RPMI8226 (cell line): ENCODE results near the gene EPB41L1.

ENCODE experiments used
- DNase-seq: peaks from one replicate; pipeline ENCODE4 v3.0.0-alpha.2; 2015

The EPB41L1 gene

DNA sequence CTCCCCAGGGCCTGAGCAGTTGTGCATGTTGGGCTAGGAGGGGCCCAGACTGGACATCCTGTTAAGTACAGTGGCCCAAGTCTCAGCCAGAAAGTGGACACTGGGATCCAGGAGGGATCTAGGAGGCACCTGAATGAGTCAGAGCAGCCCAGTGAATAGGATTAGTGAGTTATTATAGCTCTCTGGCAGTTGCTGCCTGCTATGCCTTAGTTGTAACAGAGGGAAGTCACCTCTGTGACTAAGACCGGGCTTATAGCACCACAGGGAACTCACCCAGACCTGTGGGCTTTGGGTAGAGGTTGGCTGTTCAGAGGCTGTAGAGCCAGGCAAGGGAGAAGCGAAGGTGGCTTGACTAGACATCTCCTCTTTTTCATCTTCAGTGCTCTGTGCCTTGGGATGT lies 42.7 kb downstream of the EPB41L1 start:
- DNase-seq = no peak

DNA sequence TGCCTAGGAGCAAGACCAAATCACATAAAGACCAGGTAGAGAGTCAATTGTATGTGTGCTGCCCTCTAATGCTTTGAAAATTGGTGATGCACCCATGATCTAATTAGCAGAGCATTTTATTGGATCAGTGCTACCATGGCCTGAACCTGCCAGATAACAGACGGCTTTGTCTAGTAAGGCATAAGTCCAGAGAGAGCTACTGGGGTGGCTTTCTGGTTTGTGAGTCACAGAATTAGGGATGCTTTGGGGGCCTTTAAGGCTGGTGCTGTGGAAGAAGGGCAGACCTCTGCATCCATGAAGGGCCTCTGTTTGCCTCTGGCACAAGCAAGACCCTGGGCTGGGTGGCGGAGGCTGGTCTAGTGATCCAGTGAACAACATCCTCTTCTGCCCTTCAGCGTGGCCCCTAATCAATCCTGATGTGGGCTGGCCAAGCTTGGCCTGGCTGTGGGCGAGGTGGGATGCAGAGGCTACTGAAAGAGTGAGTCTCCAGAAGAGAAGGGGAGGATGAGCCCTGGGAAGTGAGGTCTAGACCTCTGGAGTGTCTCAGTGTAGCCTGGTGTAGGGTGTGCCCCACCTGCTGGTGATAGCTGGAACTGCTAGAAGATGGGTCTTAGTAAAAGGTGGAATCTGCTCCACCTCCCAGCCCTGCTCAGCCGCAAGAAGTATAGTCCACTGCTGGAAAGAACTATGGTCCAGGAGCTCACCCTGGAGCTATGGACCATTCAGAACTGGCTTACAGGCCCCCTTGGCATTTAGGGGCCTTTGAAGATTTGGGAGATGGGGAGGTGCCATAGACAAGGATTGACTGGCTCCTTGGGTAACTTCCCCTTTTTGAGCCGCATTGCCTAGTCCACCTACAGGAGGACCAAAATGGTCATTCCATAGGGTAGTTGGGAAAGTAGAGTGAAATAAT lies 45.1 kb downstream of the EPB41L1 start:
- DNase-seq = peak; percentile 76

DNA sequence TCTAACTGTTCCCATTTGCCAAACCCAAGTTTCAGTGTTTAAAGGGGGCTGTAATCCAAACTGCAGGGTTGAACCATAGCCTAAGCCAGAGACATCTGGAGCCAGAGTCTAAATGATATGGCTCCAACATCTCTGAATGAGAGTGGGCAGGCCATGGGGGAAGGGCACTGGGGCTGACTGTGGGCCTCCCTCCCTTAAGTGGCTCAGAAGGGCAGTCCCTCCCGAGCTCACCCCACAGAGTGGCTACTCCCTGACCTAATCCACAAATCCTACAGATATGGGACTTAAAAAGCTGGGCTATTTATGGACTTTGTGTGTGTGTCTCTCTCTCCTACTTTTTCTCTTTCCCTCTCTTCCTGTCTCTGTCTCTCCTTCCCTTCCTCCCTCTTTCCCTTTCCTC lies 45.9 kb downstream of the EPB41L1 start:
- no peak for DNase-seq

DNA sequence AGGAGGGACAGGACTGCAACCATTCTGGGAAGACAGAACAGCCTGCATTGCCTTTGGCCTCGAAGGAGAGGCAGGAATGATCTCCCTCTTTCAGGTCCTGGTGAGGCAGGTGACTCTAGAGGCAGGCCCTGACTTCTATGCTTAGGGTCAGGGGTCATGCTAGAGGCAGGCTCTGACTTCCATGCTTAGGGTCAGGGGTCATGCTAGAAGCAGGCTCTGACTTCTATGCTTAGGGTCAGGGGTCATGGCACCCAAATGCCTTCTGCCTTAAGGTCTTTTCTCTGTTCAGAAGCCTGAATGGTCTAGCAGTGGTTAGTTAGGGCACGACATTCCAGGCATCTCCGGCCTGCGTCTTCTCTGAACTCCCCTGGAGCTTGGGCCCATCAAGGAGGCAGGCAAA lies 46.7 kb downstream of the EPB41L1 start:
- no peak for DNase-seq

DNA sequence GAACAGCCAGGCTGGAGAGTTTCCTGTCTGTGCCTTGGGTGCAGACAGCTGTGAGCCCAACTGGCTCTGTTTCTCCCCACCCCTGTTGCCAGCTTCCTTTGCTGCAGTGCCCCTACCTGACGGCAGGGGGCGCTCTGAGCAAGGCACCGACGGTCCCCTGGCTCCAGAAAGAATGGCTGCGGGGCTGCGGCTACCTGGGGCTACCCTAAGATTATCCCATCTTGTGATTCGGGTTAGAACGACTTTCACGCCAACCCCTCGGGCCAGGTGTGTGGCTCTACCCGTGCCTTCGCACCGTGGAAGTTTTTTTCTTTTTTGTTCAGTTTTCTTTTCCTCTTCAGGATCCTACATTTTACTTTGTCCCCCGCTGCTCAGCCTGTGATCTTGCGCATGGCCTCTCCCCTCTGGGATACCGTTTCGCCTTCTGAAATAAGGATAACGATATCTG lies 48.4 kb downstream of the EPB41L1 start:
- DNase-seq = peak; percentile 74

DNA sequence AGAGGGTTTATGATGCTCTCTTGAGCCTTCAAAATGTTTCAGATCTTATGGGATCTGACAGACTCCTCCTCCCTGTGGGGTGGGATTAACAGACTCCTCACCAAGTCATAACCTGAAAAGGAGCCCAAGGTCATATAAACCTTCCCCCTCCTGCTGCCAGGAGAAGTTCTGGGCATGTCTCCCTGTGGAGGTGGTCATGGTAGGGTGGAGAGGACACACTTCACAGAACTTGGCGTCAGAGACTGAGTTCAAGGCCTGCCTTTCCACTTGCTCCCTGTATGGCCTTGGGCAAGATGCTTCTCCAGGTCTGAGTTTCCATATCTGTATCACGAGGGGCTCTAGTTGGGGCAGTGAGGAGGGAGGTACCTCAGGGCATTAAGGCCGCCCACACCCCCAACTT lies 49.3 kb downstream of the EPB41L1 start:
- no peak for DNase-seq

DNA sequence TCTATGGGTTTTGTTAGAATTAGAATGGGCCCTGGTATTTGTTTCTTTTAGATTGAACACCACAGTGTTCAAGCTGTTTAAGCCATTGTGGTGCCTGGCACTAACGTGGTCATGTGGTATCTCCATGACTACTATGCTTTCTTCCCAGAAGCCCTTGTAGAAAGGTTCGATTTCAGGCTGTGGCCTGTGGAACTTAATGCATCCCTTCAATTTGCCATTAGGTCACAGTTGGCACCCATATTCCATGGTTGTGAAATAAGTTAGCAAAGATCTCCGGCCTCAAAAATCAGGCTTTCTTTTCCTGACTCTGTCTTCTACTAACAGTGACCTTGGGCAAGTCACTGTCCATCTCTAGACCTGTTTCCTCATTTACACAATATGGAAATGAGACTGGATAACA lies 50.5 kb downstream of the EPB41L1 start:
- DNase-seq = no peak

DNA sequence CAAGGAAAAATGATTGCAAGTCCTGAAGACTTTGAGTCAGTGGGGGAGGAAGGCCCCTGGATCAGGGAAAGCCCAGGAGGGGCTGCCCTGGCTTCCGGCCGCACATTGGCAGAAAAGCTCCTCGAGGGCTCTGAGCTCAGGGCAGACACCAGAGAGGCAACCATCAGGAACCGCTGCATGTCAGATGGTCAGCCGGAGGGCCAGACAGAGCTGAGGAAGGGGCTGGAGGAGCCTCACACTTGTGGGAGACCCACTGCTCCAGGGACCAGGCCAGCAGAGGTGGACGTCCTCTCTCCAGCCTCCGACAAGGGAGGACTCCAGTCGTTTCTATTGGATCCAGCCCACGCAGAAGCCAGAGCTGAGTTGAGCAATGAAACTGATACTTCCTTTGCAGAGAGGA lies 51.5 kb downstream of the EPB41L1 start:
- no peak for DNase-seq

DNA sequence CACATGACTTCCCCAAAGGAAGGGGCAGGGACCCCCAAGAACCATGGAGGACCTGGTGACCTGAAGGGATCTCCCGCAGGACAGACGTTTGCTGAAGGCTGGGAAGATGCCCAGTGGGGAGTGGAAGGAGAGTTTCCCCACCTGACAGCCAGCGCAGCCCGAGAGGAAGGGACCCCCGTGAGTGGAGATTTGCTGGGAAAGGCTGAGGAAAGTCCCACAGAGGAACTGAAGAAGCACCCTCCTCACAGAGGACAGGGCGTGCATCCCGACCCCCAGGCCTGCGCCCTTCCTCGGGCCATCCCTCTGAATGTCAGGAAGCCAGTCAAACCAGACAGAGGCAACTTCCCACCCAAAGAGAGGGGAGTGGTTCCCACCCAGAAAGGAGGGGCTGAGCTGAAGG lies 52.1 kb downstream of the EPB41L1 start:
- no peak for DNase-seq

DNA sequence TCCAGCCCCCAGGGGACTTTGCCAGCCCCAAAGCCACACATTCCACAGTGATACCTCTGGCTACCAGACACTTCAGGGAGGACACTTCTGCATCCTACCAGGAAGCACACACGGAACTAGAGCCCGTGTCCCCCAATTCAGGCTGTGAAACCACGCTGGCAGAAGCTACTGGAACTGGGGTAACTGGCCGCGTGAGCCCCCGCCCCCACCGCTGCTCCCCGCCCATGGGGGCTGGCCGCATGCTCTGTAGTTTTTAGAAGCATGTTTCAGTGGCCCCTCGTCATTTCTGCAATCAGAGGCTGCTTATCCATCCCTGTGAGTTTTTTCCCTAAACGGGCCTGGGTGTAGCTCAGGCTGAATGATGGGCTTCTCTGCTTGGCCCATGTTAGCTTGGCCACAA lies 53.1 kb downstream of the EPB41L1 start:
- DNase-seq = no peak

DNA sequence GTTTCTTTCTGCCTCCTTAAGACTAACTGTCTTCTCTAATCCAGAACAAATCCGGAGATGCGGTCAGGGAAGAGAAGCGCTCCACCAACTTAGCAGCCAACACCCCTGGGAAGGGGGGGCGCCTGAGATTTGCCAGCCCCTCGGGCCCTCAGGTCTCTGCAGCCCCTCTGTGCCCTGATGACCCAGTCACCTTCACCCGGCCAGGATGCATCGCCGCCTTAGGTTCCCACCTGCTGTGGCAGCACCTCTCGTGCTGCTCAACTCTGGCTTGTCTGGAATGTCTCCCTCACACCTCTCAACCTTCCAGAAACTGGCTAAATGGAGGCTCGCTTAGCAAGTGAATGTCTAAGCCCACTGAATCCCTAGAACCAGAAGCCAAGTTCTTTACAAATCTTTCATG lies 53.7 kb downstream of the EPB41L1 start:
- DNase-seq = no peak

DNA sequence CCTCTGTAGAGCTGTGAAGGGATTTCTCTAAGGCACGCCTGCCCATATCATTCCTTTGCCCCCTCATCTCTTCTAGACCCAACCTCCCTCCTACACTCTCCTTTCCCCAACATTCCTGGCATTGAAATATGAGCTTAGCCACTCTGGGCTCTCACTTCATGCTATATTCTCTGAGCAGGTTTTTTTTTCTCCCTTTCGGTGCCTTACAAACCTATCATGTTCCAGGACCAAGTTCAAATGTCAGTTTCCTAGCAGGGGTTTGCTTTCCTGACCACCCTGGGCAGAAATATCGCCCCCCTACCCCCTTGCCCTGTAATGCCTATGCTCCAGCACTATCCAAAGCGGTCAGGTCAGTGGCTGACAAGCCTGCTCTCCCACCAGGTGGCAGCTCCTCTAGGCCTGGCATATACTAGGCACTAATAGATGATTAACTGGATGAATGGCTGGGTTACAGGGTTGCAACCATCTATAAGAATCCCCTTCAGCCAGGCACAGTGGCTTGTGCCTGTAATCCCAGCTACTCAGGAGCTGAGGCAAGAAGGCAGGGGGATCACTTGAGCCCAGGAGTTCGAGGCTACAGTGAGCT lies 56.0 kb downstream of the EPB41L1 start:
- no peak for DNase-seq

DNA sequence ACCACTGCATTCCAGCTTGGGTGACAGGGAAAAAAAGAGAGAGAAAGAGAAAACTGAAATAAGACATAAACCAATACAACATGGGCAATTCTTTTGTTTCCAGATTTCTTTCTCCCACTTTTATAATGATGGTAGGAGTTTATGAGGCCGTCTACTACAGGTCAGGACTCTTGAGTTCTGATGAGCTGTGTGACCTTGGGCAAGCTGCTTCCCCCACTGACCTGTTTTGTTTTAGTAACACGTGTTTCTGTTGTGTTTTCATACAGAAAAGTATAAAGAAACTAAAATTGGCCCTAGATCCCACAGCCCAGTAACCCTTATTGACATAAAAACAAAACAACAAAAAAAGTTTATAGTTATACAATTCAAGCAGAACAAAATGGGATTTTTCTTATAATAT lies 58.8 kb downstream of the EPB41L1 start:
- DNase-seq = no peak

DNA sequence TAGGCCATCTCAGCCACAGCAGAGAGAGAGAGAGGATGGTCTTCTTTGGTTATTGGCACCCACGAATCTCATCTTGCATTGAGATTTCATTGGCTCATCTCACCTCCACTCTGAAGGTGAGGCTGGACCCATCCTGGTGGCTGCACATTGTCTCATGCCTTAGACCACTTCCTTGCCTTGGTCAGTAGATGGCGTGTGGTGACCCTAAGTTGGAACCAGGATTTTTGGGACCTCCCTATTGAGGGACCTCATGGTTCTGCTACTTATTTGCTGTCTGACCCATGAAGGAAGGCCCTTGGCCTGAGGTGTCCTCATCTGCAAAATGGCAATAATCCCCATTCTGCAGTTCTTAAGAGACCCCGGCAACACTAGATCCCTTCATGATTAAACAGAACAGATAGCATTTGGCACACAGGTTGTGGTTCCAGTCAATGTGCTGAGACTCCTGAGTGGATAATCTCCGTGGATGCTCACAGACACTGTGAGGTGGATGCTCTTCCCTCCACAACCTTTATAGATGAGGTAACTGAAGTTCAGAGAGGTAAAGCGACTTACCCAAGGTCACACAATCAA lies 60.2 kb downstream of the EPB41L1 start:
- DNase-seq = peak; percentile 15

DNA sequence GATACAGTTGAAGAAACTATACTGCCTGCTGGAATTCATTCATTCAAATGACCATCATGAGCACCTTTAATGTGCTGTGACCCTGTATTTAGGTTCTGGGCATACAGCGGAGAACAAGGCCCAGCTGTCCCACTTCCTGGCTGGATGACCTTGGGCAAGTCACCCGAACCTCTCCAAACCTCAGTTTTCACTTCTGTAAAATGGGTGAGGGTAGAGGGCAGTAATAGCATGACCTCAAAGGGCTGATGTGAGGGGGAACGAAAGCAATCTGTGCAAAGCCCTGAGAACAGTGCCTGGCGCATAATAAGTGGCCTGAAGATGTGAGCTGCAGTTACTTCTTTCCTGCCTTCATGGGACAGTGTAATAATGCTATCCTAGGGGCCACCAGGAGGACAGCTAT lies 61.2 kb downstream of the EPB41L1 start:
- no peak for DNase-seq

DNA sequence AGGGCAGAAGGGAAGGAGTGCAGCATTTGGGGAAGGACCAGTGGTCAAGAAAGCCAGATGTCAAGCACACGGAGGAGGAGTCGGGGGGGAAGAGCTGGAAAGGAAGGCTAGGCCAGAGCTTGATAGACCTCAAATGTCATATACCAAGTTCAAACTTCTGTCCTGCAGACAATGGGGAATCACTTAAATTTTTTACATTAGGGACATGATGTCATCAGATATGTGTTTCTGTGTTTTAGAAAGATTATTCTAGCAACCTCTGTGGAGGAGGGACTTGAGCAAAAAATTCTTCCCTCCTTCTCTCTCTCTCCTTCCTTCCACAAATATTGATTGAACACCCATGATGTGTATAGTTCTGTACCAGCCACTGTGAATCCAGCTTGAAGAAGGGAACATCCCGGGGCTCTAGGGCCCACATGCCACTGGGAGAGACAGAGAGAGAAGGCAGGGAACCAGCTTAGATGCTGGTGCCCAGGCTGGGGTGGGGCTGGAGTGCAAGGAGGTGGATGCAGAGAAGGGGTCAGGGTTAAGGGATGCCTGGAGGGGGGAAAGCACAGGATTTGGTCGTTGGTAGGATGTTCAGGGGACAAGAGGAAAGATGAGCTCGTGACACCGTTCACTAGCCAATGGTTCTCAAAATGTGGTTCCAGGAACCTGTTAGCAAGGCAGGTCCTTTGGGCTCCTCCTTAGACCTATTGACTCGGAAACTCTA lies 61.9 kb downstream of the EPB41L1 start:
- DNase-seq = no peak

DNA sequence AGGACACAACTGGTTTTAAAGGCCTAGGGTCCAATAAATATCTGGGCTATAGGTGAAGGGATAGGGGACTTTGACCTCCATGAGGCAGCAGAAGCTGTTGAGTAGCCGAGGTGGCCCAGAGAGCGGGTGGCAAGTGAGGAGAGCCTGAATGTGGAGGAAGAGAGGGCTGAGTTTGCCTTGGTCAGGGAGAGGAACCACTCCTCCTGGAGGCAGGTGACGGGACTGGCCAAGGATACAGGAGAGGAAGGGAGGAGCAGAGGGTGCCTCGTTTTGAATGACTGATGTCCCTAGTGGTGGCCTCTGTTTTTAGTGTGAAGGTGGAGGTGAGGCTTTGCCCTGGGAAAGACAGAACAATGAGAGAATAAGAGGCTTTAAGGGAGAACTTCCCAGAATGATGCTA lies 62.7 kb downstream of the EPB41L1 start:
- DNase-seq = peak; percentile 27

DNA sequence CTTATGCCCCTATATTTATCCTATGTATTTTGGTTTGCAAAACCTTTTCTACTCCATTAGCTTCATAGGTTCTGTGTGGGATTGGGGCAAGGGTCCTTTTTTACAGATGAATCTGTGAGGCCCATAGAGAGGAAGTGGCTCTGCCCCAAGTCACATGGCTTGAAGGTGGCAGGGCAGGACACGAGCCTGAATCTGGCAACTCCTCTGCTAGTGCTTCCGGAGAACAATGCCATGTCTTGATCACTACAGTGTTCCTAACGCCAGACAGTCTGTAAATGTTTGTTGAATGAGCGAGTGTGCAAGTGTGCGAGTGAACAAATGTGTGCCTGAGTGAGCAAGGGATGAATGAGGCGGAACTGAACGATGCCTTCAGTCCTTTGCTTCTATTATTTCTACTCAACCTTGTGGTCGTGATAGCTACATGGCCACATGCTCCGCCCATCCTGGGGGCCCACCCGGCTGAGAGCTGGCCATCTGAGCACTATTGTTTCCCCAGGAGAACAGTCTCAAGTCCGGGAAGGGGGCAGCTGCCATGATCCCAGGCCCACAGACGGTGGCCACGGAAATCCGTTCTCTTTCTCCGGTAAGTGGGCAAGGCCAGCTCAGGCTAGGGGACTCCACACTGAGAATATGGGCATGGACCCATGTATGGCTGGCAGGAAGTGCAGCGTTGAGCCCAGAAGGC lies 64.0 kb downstream of the EPB41L1 start:
- DNase-seq = no peak

DNA sequence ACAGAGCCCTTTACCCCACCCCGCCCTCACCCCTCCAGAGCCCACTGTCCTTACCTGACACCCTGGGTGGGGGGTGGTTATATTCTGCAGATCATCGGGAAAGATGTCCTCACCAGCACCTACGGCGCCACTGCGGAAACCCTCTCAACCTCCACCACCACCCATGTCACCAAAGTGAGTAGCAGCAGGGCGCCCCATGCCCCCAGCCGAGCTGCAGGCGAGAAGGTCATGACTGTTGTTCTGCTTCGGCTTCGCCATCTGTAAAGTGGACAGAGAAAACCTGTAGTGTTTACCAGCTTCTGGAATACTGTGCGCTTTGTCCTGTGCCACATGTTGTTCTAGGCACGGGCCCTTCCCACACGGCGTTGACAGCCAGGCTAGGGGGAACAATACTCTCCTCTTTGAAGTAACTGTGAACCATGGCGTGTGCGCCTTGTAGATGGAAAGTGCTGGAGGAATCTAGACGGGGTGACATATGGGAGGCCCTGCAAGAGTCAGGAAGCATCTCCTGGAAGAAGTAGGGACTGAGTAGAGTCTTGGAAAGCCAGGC lies 65.2 kb downstream of the EPB41L1 start:
- no peak for DNase-seq

DNA sequence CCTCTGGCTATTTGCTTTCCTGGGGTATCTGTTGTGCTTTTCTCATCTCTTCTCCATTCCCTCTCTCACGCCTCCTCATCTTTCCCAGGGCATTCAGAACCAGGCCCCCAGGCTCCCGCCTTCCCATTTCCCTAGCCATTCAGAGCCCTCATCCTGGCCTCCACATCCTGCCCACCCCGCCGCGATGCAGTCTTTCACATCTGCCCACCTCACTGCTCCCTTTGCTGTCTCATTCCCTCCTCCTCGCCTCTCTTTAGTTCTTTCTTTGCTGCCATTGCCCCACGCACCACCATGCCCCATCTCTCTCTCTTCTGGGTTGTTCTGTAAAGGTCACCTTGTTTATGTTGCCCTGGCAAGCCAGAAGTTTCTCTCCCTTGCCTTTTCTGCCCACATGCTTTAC lies 71.1 kb downstream of the EPB41L1 start:
- no peak for DNase-seq

DNA sequence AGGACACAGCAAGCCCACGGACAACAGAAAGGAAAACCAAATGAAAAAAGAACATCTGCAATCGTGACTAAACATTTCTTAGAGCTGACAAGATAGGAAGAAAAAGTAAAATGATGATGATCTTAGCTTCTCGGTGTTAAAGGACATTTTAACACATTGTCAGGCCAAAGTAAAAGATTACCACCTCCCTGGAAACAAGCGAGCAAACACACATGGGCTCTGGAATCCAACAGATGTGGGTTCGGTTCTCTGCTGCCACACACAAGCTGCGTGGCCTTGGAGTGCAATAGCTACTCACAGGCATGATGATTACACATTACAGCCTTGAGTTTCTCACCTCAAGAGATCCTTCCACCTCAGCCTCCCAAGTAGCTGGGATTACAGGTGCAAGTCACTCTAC lies 74.2 kb downstream of the EPB41L1 start:
- DNase-seq = no peak

DNA sequence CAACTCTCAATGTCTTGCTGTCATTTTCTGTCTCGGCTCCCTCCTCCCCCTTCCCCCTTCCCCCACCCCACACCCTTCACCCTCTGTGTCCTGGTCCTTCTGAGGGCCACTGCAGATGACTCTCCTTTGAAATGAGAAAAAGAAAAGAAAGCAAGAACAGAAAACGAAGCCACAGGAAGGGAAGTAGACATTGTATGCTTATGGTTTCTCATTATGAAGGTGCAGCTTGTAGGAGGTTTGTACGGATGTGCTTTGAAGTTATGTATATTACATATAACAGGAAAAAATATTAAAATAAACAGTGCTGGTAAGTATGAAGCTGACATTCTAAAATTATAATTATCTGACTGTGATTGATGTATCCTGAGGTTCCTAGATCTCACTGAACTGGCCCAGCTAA lies 75.5 kb downstream of the EPB41L1 start:
- no peak for DNase-seq

DNA sequence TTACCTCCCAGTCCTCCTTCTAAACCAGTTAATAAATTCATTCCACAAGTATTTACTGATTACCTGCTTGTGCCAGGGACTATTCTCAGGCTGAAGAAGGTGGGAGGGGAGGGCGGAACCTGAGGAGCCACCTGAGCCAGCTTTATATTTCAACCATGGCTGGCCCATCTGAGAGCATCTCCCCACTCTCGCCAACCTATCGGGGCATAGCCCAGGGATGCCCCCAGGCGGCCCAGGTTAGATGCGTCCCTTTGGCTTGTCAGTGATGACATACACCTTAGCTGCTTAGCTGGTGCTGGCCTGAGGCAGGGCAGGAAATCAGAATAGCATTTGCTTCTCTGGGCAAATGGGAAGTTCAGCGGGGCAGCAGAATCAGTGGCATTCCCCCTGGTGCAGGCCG lies 76.8 kb downstream of the EPB41L1 start:
- no peak for DNase-seq
